CD4-positive, alpha-beta T cell treated with Interleukin-17A for 4 hours (primary cell): ENCODE measurements around the gene CCDC110.
A peak's percentile ranks its signal among the peaks of the same experiment; 100 is the strongest.
"Not testable (repeated sequence)": the region's sequence is repeated elsewhere in the genome, so short reads cannot be mapped to it uniquely, and the experiment has no call there.

Source experiments
- DNase-seq: peaks from one replicate; pipeline ENCODE4 v3.0.0-alpha.2; 2020; ENCODE audit warnings: mixed read lengths

Gene CCDC110

DNA sequence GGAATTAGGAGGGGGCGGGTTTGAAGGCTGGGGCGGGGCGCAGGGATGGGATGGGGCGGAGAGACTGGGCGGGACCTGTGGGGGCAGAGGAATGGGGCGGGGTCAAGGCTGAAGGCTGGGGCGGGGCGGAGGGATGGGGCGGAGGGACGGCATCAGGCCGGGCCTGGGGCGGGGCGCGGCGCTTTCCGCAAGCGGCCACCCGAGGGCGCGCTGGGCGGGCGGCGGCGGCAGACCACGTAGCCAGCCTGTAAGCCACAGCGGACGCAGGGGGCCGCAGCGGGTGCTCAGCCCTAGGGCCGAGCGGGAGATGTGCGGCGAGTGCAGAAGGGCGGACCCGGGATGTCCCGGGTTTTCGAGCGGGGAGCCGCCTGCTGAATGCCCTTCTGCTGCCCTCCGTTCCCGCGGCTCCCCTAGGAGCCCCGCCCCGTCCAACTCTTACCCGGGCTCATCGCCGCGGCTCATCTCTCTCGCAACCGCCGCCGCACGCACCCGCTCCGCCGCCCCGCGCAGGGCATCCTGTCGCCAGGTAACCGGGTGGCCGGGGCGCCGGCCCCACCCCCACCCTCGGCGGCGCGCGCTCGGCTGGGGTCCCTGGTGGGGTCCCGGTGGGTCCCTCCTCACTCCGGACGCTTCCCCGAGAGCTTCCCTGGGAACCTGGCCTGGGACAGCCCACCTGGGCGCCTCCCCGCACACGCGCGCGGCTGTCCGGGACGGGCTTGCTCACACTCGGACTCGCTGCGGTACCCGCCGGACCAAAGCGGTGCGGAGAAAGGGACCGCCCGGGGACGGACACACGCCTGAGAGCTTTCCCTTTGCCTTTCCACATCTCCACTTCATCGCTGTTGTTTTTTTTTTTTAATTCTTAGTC, at the start of gene CCDC110:
CCDC110 (minus strand) TSS at position 499 of the 868 bp plus-strand sequence; CDS start at position 449, 50 bp downstream.
- DNase-seq, result peak; percentile 97

DNA sequence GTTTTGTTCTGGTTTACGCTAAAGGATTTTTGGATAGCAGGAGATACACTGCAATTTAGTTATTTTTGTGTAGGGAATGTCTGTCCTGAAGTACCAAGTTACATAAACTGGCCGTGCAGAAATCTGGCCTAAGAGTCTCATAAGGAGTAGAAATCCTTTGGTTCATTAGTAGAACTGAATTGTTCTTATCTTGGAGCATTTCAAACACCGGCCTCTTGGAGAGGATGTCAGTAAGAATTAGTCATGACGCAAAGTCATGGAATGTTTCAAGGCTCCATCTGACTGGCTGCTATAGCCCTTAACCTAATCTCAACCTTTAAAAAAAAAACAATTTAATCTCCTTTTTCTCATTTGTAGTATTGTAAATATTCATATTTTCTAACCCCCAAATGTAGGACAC, 48.6 kb upstream of the CCDC110 start:
- DNase-seq, result no peak

DNA sequence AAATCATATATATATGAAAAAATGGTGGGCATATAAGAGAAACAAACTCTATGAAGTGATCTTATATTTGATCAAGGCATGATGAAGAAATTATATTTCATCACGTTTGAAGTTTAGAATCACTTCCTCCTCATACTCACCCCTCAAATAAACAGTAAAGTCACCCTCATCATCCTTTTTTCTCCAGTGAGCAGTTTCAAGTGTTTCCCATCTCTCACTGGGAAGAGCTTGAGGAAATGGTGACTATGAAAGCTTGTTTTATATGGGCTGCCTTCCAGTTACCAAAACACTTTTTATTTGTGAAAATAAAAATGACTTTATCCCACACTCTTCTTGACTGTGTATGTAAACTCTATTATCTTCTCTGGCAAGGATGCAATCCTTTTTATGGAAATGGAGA, 47.0 kb upstream of the CCDC110 start:
- DNase-seq, result no peak

DNA sequence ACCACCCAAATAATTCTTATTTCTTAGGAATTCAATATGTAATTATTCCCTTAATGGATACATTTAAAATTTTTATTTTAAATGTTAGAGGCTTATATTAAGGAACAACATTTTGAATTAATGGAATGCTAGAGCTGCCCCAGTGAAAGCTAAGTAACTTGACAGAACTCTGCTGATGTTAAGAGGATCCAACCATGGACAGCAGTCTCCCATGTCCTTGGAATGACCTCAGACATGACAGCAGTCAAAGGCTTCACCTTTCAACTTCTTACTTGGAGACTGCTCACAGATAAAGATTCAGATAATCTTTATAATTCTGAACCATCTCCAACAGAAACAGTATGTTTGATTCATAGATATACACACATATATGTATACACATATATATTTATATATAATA, 46.5 kb upstream of the CCDC110 start:
- DNase-seq, result no peak

DNA sequence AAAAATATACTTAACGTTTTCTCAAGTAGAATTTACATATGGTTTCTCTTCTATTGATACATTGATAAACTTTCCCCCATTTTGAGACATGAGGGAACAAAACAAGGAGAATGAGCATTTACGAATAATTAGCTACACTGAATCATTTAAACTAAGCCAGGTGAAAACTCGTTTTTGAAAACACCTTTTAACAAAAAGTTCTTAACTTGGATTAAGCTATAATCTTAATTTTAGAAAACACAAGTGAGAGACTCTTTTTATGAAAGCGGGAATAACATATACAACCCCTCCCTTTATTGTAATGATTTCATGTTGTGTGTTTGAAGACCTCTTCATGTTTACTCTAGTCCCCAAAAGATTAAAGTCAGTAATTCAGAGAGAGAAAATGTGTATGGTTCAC, 43.7 kb upstream of the CCDC110 start:
- no peak for DNase-seq

DNA sequence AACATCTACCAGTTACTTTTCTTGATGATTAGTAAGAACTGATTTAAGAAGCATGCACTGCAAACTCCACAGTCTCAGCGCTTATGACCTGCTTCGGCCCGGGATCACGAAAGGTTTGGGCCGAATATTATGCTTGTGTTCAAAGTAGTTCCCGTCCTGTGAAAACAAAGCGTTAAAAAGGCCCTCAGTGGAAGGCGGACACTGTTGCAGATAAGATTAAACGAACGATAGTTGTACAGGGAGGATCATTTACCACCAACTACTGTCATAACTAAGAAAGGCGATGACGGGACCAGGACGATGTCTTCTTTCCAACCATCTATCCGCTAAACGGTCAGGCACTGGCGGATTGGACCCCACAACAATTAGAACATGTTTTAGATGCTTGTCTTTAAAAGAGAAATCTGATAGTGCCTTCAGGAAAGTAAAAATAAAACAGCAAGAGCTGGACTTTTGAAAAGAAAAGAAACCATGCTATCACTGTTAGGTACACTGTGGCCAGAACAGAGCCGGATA, 42.7 kb upstream of the CCDC110 start:
- no peak for DNase-seq

DNA sequence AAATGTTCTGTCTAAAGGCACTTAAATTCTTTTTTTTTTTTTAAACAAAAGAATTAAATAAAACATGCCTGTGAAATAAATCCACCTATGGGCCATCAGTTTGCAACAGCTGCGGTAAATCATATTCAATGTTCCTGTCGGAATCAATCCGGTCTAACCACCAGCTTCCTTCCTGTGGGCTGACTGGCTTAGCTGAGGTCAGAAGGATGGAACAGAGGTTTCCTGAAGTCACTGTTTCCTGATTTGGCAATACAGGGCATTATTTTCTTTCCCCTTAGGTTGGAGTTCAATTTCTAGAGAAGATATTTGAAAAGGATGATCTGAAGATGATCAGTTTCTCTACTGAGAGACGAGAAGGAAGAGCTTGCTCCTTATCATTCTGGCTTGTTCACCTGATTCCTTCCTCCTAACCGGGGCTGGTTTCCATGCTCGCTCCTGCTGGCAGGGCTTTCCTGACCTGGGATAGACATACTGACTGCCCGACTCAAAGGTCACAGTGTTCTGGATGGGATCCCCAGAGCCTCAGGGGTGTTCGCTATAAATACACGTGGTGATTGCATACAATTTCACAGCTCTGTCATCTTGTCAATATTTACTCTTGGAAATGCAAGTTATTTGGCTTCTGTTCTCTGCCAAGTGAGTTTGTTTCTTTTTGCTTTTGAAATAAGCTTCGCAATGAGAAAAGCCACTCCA, 42.1 kb upstream of the CCDC110 start:
- no peak for DNase-seq

DNA sequence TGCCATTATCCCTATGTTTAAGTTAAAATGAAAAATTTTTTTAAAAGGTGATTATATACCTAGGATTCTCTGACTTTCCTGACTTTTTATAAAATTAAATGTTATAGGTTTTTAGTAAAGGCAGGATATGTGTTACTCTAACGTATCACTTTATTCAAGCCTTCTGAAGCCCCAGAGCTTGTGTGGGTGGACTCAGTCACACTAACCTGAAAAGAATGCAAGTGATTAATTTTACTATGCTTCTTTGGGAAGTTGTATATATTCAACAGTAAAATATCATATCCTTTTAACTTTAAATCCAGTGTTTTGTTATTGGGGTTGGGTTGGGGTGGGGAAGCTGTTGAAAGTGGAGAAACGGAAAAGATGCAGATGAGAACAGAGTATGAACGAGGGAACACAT, 41.0 kb upstream of the CCDC110 start:
- no peak for DNase-seq

DNA sequence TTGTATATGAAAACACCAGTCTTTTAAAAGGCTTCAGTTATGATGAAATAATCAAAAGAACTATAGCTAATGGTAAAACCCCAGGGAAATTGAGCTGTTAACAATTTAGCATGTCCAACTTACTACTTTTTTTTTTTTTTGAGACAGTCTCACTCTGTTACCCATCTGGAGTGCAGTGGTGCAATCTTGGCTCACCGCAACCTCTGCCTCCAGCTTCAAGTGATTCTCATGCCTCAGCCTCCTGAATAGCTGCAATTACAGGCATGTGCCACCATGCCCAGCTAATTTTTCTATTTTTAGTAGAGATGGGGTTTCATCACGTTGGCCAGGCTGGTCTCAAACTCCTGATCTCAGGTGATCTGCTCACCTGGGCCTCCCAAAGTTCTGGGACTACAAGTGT, 39.7 kb upstream of the CCDC110 start:
- DNase-seq, result not testable (repeated sequence)

DNA sequence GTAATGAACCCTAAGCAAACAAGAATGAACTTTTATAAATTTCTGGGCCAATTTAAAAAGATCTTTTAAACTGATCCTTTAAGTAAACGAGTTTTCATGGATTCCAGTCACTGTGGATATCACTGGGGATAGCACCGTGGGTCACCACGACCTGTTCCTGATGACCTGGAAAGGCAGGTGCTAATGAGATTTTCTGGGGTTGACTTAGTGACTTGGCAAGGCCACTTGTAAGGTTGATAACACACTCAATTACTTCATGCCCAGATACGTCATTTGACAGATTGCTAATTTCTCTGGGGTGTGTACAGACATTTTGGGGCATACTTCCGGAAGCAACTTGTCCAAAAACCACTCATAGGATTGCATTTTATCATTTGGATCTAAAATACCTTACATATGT, 39.3 kb upstream of the CCDC110 start:
- DNase-seq, result no peak

DNA sequence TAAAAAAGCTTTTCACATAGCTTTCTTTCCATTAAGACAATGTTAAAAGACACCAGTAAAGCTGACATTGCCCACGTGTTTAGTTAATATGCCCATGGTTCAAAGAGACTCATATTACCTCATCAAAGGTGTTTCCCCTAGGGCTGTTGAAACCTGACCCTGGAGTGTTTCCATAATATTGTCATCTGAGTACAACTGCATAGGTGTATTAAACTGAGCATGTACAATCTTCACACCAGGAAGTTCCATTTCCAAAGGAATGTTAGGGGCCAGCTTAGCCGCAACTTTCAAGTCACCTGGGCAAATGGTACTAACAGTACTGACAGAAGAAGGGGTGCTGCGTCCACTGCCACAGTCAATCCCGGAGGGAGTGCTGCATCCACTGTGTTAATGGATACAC, 36.6 kb upstream of the CCDC110 start:
- no peak for DNase-seq

DNA sequence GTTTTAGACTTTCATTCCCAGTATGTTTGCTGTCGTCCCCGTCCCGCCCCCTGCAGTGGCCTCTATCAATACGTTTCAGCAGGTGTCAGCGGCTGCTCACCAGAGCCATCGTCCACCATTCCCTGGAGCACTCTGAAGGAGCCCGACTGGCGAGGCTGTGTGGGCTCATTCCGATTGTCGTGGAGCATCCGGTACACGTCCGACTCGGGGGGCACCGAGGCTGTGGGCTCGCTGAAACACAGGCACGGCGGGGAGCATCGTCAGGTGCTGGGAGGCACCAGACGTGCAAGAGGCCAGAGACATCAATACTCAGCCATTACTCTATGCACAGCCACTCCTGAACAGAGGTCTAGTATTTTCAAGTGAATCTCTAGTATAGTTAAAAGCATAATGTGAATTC, 34.9 kb upstream of the CCDC110 start:
- DNase-seq, result no peak

DNA sequence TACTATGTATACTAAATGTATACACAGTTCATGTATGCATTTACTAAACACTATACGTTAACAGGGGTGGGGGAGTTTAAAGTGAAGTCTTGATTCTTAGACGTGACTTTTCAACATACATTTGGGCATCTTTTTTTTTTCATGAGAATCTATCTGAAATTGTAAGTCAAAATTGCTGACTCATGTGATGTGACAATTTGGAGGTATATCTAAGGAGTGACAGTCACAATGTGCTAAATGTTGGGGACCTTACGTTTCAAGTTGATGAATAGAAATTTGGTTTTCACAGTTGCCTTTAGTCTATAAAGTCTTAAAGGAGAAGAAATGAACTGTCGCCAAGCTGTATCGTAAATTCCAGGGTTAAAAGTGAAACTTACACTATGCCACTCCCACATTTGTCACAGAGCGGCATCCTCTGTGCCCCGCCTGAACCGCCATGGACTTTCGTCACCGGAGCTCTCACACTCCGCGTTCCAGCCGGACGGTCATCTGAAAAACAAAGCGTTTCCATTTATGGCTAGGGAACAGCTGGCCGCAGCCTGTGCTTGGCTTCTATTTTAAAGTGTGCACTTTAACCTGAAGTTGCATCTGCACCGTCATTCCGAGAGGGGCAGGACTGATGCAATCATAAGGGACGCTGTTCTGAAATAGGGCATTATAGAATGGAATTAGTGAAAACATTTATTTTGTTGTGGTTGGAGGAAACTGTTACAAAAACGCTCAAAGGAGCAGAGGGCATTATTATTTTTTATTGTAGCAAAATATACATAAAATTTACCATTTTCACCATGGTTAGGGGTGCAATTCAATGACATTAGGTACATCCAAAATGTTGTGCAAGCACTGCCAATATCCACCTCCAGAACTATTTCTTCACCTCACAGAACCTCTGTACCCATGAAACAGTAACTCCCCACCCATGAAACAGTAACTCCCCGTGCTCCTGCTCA, 32.8 kb upstream of the CCDC110 start:
- no peak for DNase-seq

DNA sequence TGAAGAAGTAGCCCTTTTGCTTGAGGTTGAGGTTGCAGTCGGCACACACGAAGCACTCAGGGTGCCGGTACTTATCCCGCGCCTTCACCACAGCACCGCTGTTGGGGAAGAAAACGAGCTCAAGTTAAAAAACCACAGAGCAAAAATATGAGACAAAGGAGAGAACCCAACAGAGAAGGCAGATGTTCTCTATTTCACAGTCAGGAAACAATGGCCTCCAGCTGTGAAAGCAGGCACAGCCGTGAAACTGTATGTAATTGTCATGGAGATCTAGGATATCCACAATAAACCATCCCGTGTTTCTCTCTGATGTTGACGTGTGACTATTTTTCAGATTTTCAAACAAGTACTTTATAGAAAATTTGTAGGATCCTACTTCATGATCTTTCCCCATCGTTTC, 30.9 kb upstream of the CCDC110 start:
- DNase-seq, result no peak

DNA sequence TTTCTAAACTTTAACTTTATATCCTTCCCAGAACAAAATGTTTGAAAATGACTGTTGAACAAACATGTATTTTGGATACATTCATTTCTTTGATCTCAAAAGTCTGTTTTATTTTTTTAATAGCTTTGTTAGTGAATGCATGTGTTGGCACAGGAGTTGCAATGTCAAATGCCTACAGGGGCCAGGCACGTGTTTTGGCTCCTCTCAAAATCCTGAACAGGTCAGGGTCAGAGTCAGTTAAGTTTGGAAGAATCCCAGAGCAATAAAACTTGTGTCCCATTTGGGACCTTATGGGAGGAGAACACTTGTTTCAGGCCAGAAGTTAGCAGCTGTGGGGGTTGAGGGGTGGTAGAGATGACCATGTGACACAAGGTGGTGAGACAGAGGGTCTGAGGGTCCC, 29.0 kb upstream of the CCDC110 start:
- no peak for DNase-seq

DNA sequence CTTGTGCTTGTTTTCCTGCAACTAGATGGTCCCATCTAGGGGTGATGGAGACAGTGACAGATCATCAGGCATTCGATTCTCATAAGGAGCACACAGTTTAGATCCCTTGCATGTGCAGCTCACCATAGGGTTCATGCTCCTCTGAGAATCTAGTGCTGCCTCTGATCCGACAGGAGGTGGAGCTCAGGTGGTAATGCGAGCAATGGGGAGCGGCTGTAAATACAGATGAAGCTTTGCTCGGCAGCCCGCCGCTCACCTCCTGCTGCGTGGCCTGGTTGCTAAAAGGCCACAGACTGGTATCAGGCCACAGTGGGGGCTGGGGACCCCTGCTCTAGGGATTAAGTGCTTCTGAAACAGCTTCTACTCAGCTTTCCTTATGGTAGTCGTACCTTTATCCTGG, 28.5 kb upstream of the CCDC110 start:
- no peak for DNase-seq

DNA sequence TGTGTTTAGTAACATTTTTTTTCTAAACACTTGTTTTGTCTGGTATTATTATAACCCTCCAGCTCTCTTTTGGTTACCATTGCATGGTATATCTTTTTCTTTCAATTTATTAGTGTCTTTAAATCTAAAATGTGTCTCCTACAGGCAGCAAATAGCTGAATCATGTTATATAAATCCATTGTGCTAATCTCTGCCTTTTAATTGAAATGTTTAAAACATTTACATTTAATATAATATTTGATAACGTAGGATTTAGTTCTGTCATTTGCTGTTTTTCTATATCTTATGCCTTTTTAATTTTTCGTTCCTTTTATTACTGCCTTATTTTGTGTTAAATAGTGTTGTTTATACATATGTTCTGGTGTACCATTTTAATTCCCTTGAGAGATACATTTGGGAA, 17.1 kb upstream of the CCDC110 start:
- no peak for DNase-seq

DNA sequence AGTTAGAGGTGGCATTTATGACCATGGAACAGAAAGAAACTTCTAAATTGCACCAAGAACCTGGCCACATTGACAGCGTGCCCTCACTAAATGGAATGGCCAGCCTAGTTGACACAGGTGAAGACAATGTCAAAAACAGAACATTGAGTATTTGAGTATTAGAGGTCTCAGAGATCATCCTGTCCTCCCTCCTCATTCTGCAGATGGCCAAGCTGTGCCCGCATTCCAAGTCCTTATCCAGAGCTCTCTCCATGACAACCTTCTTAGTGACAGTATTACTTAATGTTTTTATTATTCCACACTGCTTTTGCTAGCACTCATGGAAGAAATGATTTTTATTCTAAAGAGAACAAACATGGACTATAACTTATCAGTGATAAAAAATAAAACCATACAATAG, 9.9 kb upstream of the CCDC110 start:
- no peak for DNase-seq

DNA sequence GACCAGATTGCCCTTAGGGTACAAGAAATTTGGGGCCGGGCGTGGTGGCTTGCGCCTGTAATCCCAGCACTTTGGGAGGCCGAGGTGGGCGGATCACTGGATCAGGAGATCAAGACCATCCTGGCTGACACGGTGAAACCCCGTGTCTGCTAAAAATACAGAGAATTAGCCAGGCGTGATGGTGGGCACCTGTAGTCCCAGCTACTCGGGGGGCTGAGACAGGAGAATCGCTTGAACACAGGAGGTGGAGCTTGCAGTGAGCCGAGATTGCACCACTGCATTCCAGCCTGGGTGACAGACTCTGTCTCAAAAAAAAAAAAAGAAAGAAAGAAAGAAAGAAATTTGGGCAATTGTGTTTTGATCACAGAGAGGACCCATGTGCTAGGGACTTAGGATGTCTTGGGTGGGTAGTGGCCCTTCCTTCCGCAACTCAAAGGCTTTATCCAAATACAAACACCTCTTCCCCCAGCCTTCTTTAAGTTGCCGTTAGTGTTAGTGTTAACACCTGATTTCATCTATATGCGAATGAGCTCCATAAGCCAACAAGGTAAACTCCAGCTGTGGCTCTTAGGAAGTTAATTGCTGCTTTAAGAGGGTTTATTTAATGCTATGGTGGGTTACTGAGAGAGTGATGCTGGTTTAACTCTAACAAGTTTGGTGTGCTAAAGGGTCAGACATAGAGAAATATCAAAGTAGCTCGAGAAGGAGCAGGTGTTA, 8.6 kb upstream of the CCDC110 start:
- DNase-seq, result no peak

DNA sequence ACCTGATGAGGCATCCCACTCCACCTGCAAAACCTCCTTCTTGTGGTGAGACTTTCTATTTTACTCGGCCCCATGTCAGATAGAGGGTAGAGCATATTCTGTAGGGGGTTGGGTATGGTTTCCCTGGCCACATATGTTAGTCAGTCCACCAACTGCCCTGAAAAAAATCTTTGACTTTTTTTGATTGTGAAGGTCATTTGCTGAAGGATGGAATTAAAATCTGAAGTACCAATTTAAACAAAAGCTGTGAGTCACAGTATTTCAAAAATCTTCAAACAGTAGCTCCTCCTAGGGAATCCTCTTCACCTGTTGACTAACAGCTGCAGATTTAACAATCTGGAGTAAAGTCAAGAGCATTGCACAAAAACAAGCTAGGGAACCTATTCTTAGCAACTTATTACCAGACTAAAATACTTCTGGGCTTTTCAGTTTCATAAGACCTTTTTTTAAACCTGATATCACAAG, 8.0 kb upstream of the CCDC110 start:
- no peak for DNase-seq

DNA sequence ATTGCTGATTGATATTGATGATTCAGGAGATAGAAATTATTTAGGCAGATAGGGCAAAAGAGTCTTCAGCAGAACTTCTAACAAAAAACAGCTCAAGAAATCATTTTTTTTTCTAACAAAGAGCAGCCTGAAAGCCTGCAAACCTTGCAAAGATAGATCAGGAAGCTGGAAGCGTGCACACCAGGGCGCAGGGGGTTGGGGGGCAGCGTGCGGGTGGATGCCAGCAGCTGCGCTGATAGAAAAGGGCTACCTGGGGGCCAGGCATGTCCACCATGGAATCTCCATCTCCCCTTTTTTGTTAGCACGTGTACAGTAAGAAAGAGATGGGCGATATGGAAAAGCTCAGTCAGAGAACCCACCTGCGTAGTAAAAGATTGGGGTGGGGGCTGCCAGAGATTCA, 1.7 kb upstream of the CCDC110 start:
- no peak for DNase-seq

DNA sequence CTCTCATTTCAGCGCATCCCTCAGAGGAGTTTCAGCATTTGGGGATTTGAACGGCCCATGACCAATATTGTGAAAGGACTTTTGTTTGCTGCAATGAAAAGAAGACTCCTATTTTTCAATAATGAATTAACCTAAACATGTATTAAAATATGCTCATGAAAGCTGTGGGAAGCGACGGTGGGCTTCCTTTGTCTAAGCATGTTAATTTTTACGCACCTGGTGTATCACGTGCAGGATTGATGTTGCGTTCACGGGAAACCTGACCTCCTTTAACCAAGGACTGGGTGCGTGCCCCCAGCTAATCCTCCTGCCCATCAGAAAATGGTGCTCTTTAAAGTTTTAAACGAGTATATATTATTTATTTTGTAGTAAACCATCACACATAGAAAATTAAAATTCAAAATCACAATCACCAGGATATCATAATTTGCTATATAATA, 590 bp upstream of the CCDC110 start:
- DNase-seq, result peak; percentile 7
